ENCODE data around the gene OR1S1. TPM values are rescaled to one million over a fixed set of nuclear protein-coding genes. Genes with fewer than 3 reads are reported as not detected.
A peak's percentile ranks its signal among the peaks of the same experiment; 100 is the strongest.
"Not testable (repeated sequence)": the region's sequence is repeated elsewhere in the genome, so short reads cannot be mapped to it uniquely, and the experiment has no call there.

OR1S1 gene
- total RNA-seq (not detected in 2 replicates), polyA plus RNA-seq (not detected in 2 replicates), polyA minus RNA-seq (not detected in 2 replicates), Bru-seq, nascent RNA (not detected), BruChase-seq, experiment 1, labeled RNA remaining after a 6-hour chase (not detected), BruChase-seq, experiment 2, labeled RNA remaining after a 2-hour chase (percentile 15 among the genes with signal in this experiment)
- not detected in 2 replicates for polyA plus RNA-seq (2011; cell fraction: cytosol; rRNA removed)
- not detected in 2 replicates for polyA plus RNA-seq (2011; cell fraction: nucleus; rRNA removed)
- polyA plus RNA-seq (2012) = not detected in 2 replicates
- polyA minus RNA-seq (2011; cell fraction: cytosol; rRNA and poly(A)+ RNA removed) = not detected
- polyA minus RNA-seq (2011; cell fraction: nucleus; rRNA and poly(A)+ RNA removed) = not detected in 2 replicates
- long read RNA-seq = 0 reads

DNA sequence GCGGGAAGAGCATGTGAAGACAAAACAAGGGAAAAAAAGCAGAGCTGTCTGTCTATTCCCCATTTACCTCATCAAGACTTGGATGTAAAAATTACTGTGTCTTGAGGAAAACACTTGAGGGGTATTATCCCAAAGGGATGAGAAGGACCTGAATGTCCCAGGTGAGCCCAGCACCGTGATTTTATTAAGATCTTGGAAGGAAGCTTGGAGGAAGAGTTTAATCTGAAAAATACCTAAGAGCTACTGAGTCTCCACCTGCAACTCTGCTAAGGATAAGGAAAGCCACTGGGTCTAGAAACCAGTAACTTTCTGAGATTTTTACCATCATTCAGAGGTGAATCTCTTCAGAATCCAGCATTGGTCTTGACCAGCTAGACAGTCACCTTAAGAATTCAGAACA lies at the start of gene OR1S1:
Gene OR1S1, plus strand, starts transcription at position 301 of the 400 bp plus-strand sequence.
- H3K9me3 ChIP-seq (replicated peaks; ENCODE audit: control insufficient read depth, insufficient read depth, low read length); H3K9ac ChIP-seq (replicated peaks; ENCODE audit: extremely low read depth, insufficient read depth, low read length); H3K4me1 ChIP-seq (ENCODE audit: control insufficient read depth, extremely low read depth, insufficient read depth, low read length); H3K9me1 ChIP-seq (replicated peaks; ENCODE audit: control insufficient read depth, extremely low read depth, insufficient read depth, low read length); dilution Hi-C loops (cut with MboI; ENCODE audit: extremely low pct_ligation_motif_present, low sequenced_read_pairs); POLR2A ChIA-PET; intact Hi-C loops (cut with micrococcal nuclease); H4K20me1 ChIP-seq (replicated peaks; ENCODE audit: control insufficient read depth, extremely low read depth, insufficient read depth, low read length); H3K27me3 ChIP-seq (ENCODE audit: control insufficient read depth in 2 of 2, insufficient read depth in 2 of 2, low read length in 2 of 2); H3K4me2 ChIP-seq (ENCODE audit: insufficient read depth, low read length); H3K36me3 ChIP-seq (ENCODE audit: control insufficient read depth in 2 of 2, extremely low read depth in 1 of 2, insufficient read depth in 2 of 2, low read length in 2 of 2); CTCF ChIA-PET; DNase-seq (ENCODE audit: low read depth, low spot score); FAIRE-seq; H3K27ac ChIP-seq (ENCODE audit: insufficient read depth, low read depth, low read length); H2AFZ ChIP-seq (ENCODE audit: low read depth, low read length); H3K79me2 ChIP-seq (ENCODE audit: control insufficient read depth, insufficient read depth, low read length); BruUV-seq (replicated peaks); H3K4me3 ChIP-seq (replicated peaks in 1 of 3; ENCODE audit: insufficient read depth in 1 of 3, low read depth in 1 of 3, low read length in 3 of 3): not testable (repeated sequence)

DNA sequence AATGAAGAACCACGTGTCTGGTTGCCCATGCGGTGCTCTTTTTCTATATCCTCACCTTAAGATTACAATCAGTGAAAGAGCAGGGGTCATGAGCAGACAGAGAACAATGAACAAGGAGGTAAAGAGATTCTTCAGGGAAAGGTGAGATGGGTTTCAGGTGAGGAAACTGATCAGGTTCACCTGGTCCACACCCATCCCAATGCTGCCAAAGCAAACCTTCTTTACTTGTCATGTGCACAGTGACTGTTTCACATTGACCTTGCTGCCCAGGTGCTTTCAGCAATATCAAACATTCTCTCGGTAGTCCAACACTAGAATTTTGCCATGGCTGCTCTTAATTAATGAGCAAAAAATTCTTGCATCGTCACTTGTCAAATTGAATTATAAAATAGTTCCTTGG lies 48.1 kb upstream of the OR1S1 start:
- H4K20me1 ChIP-seq (replicated peaks; ENCODE audit: control insufficient read depth, extremely low read depth, insufficient read depth, low read length) = no peaks in the 10 kb centered on the region

More for the DNA sequence above, 48.1 kb upstream of the OR1S1 start:
- Histone ChIP-seq H3K27me3 (ENCODE audit: control insufficient read depth in 2 of 2, insufficient read depth in 2 of 2, low read length in 2 of 2) (no peaks in the 10 kb centered on the region), H3K4me1 (ENCODE audit: control insufficient read depth, extremely low read depth, insufficient read depth, low read length) (no peaks in the 10 kb centered on the region), H3K9me3 (replicated peaks; ENCODE audit: control insufficient read depth, insufficient read depth, low read length) (no peaks in the 10 kb centered on the region), H3K9ac (replicated peaks; ENCODE audit: extremely low read depth, insufficient read depth, low read length) (no peak overlapping the region), H3K27ac (ENCODE audit: insufficient read depth, low read depth, low read length) (no peak overlapping the region), H3K4me3 (replicated peaks in 1 of 3; ENCODE audit: insufficient read depth in 1 of 3, low read depth in 1 of 3, low read length in 3 of 3) (no peak overlapping the region), H2AFZ (ENCODE audit: low read depth, low read length) (no peak overlapping the region), H3K9me1 (replicated peaks; ENCODE audit: control insufficient read depth, extremely low read depth, insufficient read depth, low read length) (no peaks in the 10 kb centered on the region), H3K36me3 (ENCODE audit: control insufficient read depth in 2 of 2, extremely low read depth in 1 of 2, insufficient read depth in 2 of 2, low read length in 2 of 2) (no peaks in the 10 kb centered on the region), H3K79me2 (ENCODE audit: control insufficient read depth, insufficient read depth, low read length) (no peaks in the 10 kb centered on the region), H3K4me2 (ENCODE audit: insufficient read depth, low read length) (no peak overlapping the region)
- intact Hi-C loops (cut with micrococcal nuclease) (no loop called here), dilution Hi-C loops (cut with MboI; ENCODE audit: extremely low pct_ligation_motif_present, low sequenced_read_pairs) (no loop called here)
- no TSS peak for BruUV-seq (replicated peaks)
- TF ChIP-seq, protein P1, sequence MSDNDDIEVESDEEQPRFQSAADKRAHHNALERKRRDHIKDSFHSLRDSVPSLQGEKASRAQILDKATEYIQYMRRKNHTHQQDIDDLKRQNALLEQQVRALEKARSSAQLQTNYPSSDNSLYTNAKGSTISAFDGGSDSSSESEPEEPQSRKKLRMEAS (IDR thresholded peaks at IDR 0.05; ENCODE audit: insufficient read depth, insufficient read length) = no peak
- no peak for TF ChIP-seq FOS (IDR thresholded peaks at IDR 0.05; ENCODE audit: borderline replicate concordance, insufficient read depth, low read length)
- no peak for TF ChIP-seq GATA2 (IDR thresholded peaks at IDR 0.05; ENCODE audit: insufficient read depth, insufficient read length, low read depth, low read length)
- no peak for TF ChIP-seq JUN (IDR thresholded peaks at IDR 0.05; ENCODE audit: borderline replicate concordance, insufficient read depth, insufficient read length, low read depth)
- no peak for TF ChIP-seq POLR2A (IDR thresholded peaks at IDR 0.05; ENCODE audit: low read depth, low read length)
- TF ChIP-seq EZH2 (IDR thresholded peaks at IDR 0.05; ENCODE audit: borderline replicate concordance, low read depth, low read length, severe bottlenecking) = no peak
- TF ChIP-seq, protein P2, sequence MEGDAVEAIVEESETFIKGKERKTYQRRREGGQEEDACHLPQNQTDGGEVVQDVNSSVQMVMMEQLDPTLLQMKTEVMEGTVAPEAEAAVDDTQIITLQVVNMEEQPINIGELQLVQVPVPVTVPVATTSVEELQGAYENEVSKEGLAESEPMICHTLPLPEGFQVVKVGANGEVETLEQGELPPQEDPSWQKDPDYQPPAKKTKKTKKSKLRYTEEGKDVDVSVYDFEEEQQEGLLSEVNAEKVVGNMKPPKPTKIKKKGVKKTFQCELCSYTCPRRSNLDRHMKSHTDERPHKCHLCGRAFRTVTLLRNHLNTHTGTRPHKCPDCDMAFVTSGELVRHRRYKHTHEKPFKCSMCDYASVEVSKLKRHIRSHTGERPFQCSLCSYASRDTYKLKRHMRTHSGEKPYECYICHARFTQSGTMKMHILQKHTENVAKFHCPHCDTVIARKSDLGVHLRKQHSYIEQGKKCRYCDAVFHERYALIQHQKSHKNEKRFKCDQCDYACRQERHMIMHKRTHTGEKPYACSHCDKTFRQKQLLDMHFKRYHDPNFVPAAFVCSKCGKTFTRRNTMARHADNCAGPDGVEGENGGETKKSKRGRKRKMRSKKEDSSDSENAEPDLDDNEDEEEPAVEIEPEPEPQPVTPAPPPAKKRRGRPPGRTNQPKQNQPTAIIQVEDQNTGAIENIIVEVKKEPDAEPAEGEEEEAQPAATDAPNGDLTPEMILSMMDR (IDR thresholded peaks at IDR 0.05; ENCODE audit: extremely low read depth in 1 of 2, insufficient read depth in 1 of 2, low read depth in 1 of 2, low read length in 2 of 2) = no peak
- TF ChIP-seq MYC (IDR thresholded peaks at IDR 0.05; ENCODE audit: low read depth, low read length) = no peak
- TF ChIP-seq POLR2AphosphoS5 (IDR thresholded peaks at IDR 0.05; ENCODE audit: insufficient read depth, low read depth, low read length) = no peak
- no peak for FAIRE-seq
- no peak for DNase-seq (ENCODE audit: low read depth, low spot score)
- ChIA-PET POLR2A (no interaction called here), CTCF (no interaction called here)

Data from endothelial cell of umbilical vein (primary cell).